Neural progenitor cell (in vitro differentiated cells): Measurements from ENCODE around the gene HAT1.

Source experiments
- CTCF ChIP-seq: fragments of 200-600 bp; sonication (generic); IDR thresholded peaks from 2 replicates; pipeline ENCODE4 v1.5.1; 2017; ENCODE audit warnings: antibody characterized with exemption, mild to moderate bottlenecking
- EZH2 ChIP-seq: fragments of 200-600 bp; sonication (generic); IDR thresholded peaks from 2 replicates; pipeline ENCODE4 v1.6.1; 2017; ENCODE audit warnings: antibody characterized with exemption, mild to moderate bottlenecking, moderate library complexity

GRCh38 chr2:171995586-171995985, 73.3 kb downstream of the HAT1 start:
- TF ChIP-seq CTCF: no peak
- TF ChIP-seq EZH2: no peak
